RWPE2 (cell line): ENCODE results near the gene FBLN2.
A peak's percentile ranks its signal among the peaks of the same experiment; 100 is the strongest.

Experiments
- ATAC-seq: fragments of 200-7000 bp; cut with Tn5 transposase; 3 replicates; pipeline ENCODE4 v1.9.1; 2021; ENCODE audit warnings: low read depth
- DNase-seq: peaks from one replicate; pipeline ENCODE4 v3.0.0-alpha.2; 2020; ENCODE audit warnings: low spot score
- H3K27ac ChIP-seq: fragments of 450-650 bp; 2 replicates; pipeline ENCODE4 v1.5.1; 2017; ENCODE audit warnings: mild to moderate bottlenecking; ENCODE audit not compliant: poor library complexity, severe bottlenecking
- H3K27me3 ChIP-seq: fragments of 250-450 bp; sonication (Bioruptor Pico); 2 replicates; pipeline ENCODE4 v1.5.1; 2021; ENCODE audit warnings: mild to moderate bottlenecking, moderate library complexity; ENCODE audit not compliant: insufficient read depth, poor library complexity, severe bottlenecking
- H3K36me3 ChIP-seq: fragments of 250-450 bp; sonication (Bioruptor Pico); 2 replicates; pipeline ENCODE4 v1.5.1; 2020; ENCODE audit warnings: low read depth, mild to moderate bottlenecking, moderate library complexity
- H3K4me1 ChIP-seq: fragments of 250-450 bp; sonication (Bioruptor Pico); 2 replicates; pipeline ENCODE4 v1.5.1; 2021; ENCODE audit warnings: mild to moderate bottlenecking, moderate library complexity; ENCODE audit not compliant: insufficient read depth, poor library complexity, severe bottlenecking
- H3K4me3 ChIP-seq: fragments of 250-450 bp; sonication (Bioruptor Pico); 2 replicates; pipeline ENCODE4 v1.5.1; 2021; ENCODE audit warnings: mild to moderate bottlenecking, moderate library complexity; ENCODE audit not compliant: severe bottlenecking
- H3K9me3 ChIP-seq: fragments of 250-450 bp; sonication (Bioruptor Pico); 2 replicates; pipeline ENCODE4 v1.5.1; 2021; ENCODE audit warnings: mild to moderate bottlenecking, moderate library complexity; ENCODE audit not compliant: severe bottlenecking
- TF ChIP-seq, protein P1 (sequence below): fragments of 450-650 bp; IDR thresholded peaks from one replicate; pipeline ENCODE4 v1.5.1; 2017; ENCODE audit warnings: mild to moderate bottlenecking, moderate library complexity; ENCODE audit not compliant: poor library complexity, severe bottlenecking

Gene FBLN2

DNA sequence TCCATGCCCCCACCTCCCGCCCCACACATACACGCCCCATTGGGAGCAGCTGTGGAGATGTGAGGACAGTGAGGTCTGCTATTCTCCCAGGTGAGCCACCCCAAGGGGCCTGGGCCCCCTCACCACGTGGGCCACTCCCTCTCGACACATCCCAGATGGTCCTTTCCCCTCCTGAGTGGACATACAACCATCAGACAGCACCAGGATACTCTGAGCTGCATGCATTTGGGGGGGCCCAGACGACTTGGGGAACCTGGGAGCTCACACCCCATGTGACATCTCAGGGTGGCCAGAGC is 17.5 kb downstream of the FBLN2 start:
- H3K4me3 ChIP-seq, result no peak overlapping the region
- no peaks in the 10 kb centered on the region for H3K4me1 ChIP-seq
- no peaks in the 10 kb centered on the region for H3K9me3 ChIP-seq
- ATAC-seq, result no peak
- TF ChIP-seq, protein P1, sequence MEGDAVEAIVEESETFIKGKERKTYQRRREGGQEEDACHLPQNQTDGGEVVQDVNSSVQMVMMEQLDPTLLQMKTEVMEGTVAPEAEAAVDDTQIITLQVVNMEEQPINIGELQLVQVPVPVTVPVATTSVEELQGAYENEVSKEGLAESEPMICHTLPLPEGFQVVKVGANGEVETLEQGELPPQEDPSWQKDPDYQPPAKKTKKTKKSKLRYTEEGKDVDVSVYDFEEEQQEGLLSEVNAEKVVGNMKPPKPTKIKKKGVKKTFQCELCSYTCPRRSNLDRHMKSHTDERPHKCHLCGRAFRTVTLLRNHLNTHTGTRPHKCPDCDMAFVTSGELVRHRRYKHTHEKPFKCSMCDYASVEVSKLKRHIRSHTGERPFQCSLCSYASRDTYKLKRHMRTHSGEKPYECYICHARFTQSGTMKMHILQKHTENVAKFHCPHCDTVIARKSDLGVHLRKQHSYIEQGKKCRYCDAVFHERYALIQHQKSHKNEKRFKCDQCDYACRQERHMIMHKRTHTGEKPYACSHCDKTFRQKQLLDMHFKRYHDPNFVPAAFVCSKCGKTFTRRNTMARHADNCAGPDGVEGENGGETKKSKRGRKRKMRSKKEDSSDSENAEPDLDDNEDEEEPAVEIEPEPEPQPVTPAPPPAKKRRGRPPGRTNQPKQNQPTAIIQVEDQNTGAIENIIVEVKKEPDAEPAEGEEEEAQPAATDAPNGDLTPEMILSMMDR, result no peak
- H3K36me3 ChIP-seq, result no peaks in the 10 kb centered on the region
- no peak for DNase-seq
- H3K27me3 ChIP-seq, result no peaks in the 10 kb centered on the region
- no peak overlapping the region for H3K27ac ChIP-seq

GRCh38 chr3:13566769-13567310 is 17.9 kb downstream of the FBLN2 start:
- Histone ChIP-seq H3K27me3 (no peaks in the 10 kb centered on the region), H3K36me3 (no peaks in the 10 kb centered on the region), H3K27ac (no peak overlapping the region), H3K9me3 (no peaks in the 10 kb centered on the region), H3K4me3 (no peak overlapping the region), H3K4me1 (no peaks in the 10 kb centered on the region)
- TF ChIP-seq, protein P1, result no peak
- DNase-seq (no peak), ATAC-seq (no peak)

- Histone ChIP-seq H3K27ac (no peak overlapping the region), H3K27me3 (no peaks in the 10 kb centered on the region), H3K4me1 (no peaks in the 10 kb centered on the region), H3K36me3 (no peaks in the 10 kb centered on the region), H3K9me3 (no peaks in the 10 kb centered on the region), H3K4me3 (no peak overlapping the region)
- TF ChIP-seq, protein P1, result no peak
- peak; percentile 54 for DNase-seq
- ATAC-seq, result no peak
Observed at GRCh38 chr3:13567684-13568514, 19.0 kb downstream of the FBLN2 start.

DNA sequence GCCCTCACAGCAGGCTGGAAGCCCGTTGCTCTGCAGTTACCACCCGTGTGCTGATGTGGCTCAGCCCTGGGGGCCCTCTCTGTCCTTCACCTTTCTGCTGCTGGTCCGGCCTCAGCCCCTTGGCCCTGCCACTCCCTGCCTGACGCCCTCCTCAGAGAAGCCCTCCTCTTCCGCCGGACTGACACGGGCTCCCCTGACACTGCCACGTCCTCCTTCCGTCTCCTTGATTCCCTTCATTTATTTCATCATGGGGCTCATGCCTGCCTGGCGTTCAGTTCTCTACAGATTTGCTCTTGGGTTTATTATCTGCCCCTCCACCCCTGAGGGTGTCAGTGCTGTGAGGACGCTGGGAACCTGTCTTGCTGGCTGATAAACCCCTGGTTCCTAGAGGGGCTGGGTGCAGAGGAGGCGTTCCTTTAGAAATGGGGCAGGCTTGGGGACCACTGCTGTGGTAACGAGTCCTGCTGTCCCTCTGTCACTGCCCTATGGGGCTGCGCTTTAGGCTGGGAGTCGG is 19.6 kb downstream of the FBLN2 start:
- Histone ChIP-seq H3K27ac (no peak overlapping the region), H3K4me1 (no peaks in the 10 kb centered on the region), H3K36me3 (no peaks in the 10 kb centered on the region), H3K4me3 (no peak overlapping the region), H3K27me3 (no peaks in the 10 kb centered on the region), H3K9me3 (no peaks in the 10 kb centered on the region)
- TF ChIP-seq, protein P1, result no peak
- ATAC-seq, result no peak
- DNase-seq, result peak; percentile 45

GRCh38 chr3:13569201-13569600 is 20.3 kb downstream of the FBLN2 start:
- H3K9me3 ChIP-seq, result no peaks in the 10 kb centered on the region
- H3K36me3 ChIP-seq, result no peaks in the 10 kb centered on the region
- H3K4me1 ChIP-seq, result no peaks in the 10 kb centered on the region
- TF ChIP-seq, protein P1, result no peak
- no peak for DNase-seq
- no peak for ATAC-seq
- H3K27ac ChIP-seq, result no peak overlapping the region
- H3K4me3 ChIP-seq, result no peak overlapping the region
- no peaks in the 10 kb centered on the region for H3K27me3 ChIP-seq
